GM19324 (cell line): ENCODE measurements around the gene FSTL1.
"Not testable (repeated sequence)": the region's sequence is repeated elsewhere in the genome, so short reads cannot be mapped to it uniquely, and the experiment has no call there.

Source experiments
- ATAC-seq: cut with Tn5 transposase; IDR thresholded peaks from one replicate; pipeline ENCODE4 v1.9.1; 2021; ENCODE audit warnings: mild to moderate bottlenecking, moderate library complexity; ENCODE audit not compliant: unreplicated experiment, low FRiP score

Gene FSTL1

GRCh38 chr3:120419797-120420196, 31.0 kb downstream of the FSTL1 start:
- no peak for ATAC-seq

- ATAC-seq: peak; percentile 66
Measured at GRCh38 chr3:120418866-120419490, 31.8 kb downstream of the FSTL1 start.

- no peak for ATAC-seq
Measured at GRCh38 chr3:120418446-120418845, 32.3 kb downstream of the FSTL1 start.

GRCh38 chr3:120417272-120417911, 33.4 kb downstream of the FSTL1 start:
- peak; percentile 96 for ATAC-seq

GRCh38 chr3:120416868-120417267, 33.9 kb downstream of the FSTL1 start:
- peak; percentile 16 for ATAC-seq

GRCh38 chr3:120415756-120416155, 35.0 kb downstream of the FSTL1 start:
- no peak for ATAC-seq

GRCh38 chr3:120410541-120410940, 40.3 kb downstream of the FSTL1 start:
- ATAC-seq: no peak

- no peak for ATAC-seq
Measured at GRCh38 chr3:120410116-120410515, 40.7 kb downstream of the FSTL1 start.

GRCh38 chr3:120407508-120408287, 43.1 kb downstream of the FSTL1 start:
- no peak for ATAC-seq

GRCh38 chr3:120404876-120405275, 45.9 kb downstream of the FSTL1 start:
- no peak for ATAC-seq

GRCh38 chr3:120402257-120402656, 48.5 kb downstream of the FSTL1 start:
- ATAC-seq: no peak

GRCh38 chr3:120399372-120399771, 51.4 kb downstream of the FSTL1 start:
- ATAC-seq: peak; percentile 93

GRCh38 chr3:120396469-120396868, 54.3 kb downstream of the FSTL1 start:
- no peak for ATAC-seq

GRCh38 chr3:120394347-120394746, 56.4 kb downstream of the FSTL1 start:
- no peak for ATAC-seq

GRCh38 chr3:120393761-120394160, 57.0 kb downstream of the FSTL1 start:
- ATAC-seq: no peak

GRCh38 chr3:120393243-120393642, 57.5 kb downstream of the FSTL1 start:
- no peak for ATAC-seq

- no peak for ATAC-seq
Measured at GRCh38 chr3:120382941-120383447, 67.8 kb downstream of the FSTL1 start.

- no peak for ATAC-seq
Measured at GRCh38 chr3:120381503-120381902, 69.3 kb downstream of the FSTL1 start.

- ATAC-seq: not testable (repeated sequence)
Measured at GRCh38 chr3:120377948-120378347, 72.8 kb downstream of the FSTL1 start.

GRCh38 chr3:120370463-120370862, 80.3 kb downstream of the FSTL1 start:
- ATAC-seq: no peak

- ATAC-seq: peak; percentile 85
Measured at GRCh38 chr3:120369037-120369467, 81.7 kb downstream of the FSTL1 start.
